HG03039 (cell line): ENCODE results near the gene HMGCS2.

ENCODE experiments used
- ATAC-seq: cut with Tn5 transposase; IDR thresholded peaks from one replicate; pipeline ENCODE4 v1.9.1; 2021; ENCODE audit warnings: mild to moderate bottlenecking, moderate library complexity; ENCODE audit not compliant: unreplicated experiment

HMGCS2 gene

DNA sequence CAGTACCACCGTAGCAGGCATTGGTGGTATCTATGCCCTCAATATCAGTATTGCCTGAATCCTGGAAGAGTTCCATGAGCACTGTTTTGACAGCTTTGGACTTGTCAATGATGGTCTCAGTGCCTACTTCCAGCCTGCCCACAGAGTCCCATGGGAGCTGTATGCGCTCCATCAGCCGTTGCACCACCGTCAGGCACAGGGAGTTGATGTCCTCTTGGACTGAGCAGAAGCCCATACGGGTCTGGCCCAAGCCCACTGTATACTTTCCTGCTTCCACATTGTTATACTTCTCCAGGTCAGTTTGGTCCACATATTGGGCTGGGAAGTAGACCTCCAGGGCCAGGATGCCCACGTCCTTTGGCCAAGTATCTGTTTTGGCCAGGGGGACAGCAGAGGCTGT is 4.5 kb downstream of the HMGCS2 start:
- ATAC-seq: no peak

DNA sequence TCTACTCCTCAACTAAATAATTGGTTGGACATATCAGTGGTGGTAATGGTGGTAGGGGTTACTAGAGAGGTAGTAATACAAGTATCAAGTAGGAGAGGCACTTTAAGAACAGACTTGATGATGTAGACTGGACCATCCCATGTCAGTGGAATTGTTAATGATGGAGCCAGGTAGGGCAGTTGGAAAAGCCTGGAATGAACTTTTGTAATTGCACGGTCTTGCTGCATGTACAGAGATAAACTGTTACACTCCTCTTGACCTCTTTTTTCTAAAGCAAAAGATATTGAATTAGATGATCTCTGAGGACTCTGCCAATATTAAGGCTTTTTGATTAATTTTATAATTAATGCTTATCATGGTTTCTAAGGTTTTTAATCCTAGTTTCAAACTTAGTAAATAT is 5.8 kb downstream of the HMGCS2 start:
- no peak for ATAC-seq

DNA sequence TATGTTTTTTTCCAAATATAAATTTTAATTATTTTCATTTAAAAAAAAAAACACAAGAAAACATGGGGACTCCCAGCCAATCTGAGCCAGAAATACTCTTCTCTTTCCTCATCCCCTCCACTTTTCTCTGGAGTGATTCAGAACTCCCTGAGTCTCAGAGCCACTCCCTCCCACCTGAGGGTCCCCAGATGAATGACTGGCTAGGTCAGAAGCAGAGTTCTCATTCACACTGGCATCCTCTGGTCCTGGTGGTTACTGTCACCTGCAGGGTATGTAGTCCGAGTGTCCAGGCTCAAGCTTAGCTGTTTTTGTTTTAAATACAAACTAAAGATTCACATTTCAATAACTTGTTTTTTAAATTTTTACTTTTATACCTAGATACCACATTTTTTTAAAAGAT is 6.3 kb downstream of the HMGCS2 start:
- no peak for ATAC-seq

DNA sequence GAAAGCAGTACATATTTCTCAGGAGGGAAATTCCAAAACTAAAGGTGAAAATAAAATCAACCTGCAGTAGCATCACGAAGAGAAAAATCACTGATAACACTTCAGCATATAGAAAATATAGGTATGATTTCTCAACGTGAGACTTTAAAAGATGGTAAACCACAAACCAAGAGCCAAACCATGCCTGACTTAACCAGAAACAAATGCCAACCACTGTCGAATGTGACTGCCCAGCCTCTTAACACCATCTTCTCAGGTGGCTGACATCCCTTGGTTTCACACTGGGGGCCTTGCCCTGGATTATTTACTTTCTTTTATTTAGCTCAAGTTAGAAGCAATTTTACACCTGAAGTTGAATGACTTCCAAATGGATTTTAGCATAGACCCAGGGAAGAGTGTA is 10.1 kb downstream of the HMGCS2 start:
- no peak for ATAC-seq

DNA sequence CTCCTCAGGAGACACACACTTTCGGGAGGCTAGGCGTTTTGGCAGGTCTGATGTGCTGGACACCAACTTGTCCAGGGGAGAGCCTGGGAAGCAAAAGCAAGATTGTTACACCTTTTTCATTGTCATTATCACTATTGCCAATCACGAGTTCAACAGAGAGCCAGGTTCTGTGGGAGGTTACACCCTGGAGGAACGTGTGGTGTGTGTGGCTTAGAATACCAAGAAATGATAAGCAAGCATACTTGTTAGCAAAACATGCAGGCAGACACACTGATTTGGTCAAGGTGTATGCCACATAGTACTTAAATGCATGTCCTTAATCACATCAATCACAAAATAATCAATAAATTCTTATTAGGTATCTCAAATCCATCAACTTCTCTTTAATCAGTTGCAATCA is 16.1 kb downstream of the HMGCS2 start:
- ATAC-seq: no peak

DNA sequence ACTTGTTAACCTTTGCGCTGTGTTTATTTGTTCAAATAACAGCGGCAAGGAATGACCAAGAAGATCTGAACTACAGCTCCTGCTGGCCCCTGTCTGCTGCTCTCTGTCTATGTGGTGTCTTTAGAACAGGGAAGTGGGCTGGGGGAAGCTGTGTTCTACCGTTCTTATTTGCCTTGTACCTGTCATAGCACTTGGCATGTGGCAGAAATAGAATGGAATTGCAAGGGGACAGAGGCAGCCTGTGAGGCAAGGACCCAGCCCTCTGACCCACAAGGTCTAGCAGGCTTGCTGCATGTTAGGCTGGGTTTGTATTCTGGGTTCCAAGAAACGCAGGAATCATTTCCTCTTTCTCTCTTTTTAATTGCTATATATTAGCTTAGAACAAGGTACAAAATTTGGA is 20.7 kb downstream of the HMGCS2 start:
- ATAC-seq: no peak

DNA sequence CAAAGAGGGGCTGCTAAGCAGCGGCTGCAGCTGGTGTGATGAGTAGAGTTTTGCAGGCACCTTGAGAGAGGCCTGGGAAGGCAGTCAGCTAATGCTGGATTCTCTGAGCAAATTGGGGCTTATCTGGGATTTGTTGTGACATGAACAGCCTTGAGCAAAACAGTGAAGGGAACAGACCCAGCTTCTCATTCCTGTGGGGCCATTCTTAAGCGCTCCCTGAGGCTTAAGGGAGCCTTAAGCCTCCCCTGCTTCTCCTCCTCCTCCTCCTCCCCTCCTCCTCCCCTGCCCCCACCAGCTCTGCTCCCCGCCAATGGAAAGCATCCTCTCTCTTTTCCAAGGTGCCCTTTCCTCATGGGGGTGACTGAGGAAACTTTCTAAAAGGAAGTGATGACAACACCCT is 21.3 kb downstream of the HMGCS2 start:
- ATAC-seq: no peak

DNA sequence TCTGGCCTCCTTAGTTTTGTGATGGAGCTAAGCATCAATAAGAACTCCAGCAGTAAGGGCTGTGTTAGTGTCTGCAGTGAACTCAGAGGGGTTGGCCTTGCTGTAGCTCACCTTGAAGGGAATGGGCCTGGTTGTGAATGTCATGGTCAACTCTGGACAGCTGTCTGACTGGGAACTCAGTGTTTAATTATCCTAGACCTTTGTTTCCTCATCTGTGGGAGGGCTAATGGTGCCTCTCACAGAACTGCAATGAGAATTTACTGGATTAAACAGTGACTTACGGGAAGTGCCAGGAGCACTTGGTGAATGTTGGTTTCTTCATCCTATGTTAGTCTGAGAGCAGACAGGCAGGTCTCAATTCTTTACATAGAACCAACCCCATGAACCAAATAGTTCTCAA is 23.7 kb downstream of the HMGCS2 start:
- no peak for ATAC-seq

DNA sequence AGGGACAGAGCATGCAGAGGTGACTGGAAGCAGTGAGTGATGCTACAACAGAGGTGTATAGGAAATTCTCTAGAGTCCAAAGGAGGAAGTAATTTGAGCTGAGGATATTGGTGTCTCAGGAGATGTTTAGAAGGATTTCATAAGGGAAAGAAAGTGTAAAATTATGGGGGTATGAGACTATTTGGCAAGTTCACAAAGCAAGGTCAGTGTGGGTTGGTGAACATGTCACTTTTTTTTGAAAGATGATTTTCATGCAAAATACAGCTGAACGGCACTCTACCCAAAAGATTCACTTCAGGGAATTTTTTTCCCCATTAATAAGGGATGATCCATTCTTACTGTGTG is 24.1 kb downstream of the HMGCS2 start:
- ATAC-seq: no peak

DNA sequence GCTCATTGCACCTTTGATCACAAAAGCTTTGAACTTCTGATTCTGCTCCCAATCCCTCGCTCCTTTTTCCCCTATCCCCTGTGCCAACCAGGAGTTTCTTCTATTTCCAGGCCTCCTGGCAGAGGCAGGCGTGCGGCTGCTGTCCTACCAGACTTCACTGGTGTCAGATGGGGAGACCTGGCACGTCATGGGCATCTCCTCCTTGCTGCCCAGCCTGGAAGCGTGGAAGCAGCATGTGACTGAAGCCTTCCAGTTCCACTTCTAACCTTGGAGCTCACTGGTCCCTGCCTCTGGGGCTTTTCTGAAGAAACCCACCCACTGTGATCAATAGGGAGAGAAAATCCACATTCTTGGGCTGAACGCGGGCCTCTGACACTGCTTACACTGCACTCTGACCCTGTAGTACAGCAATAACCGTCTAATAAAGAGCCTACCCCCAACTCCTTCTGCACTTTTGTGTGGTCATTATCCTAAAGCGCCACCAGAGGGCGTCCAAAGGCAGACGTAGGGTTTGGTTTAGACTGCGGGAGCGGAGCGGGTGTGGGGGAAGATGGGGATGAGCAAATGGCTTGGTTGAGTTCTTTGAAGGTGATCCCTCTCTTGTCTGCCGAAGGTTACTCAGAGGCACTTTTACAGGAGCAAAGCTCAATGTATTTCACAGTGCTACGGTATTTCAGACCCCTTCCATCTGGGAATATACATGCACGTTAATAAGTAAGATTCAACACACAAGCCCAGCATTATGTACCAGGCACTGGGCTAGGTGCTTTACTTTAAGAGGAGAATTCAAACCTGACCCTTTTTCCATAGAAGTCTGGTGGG is 24.7 kb downstream of the HMGCS2 start:
- ATAC-seq: peak; percentile 50

DNA sequence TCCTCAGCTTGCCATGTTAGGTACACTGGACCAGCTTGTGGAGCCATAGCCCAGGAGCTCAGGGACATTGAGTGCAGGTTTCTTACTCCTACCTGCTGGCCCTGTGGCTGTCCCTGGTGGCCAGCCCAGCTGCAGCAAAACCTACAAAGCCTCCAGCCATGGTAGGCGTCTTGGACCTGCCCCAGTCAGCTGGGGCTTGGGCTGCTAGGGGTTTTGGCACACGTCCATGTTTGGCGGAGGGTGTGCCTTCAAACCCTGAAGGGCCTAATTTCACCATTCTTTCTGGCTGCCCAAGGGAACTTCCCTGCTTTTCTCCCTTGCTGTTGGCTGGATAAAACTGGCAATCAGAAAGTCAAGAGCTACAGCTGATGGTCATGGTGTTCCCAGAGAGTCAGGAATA is 25.4 kb downstream of the HMGCS2 start:
- ATAC-seq: no peak

DNA sequence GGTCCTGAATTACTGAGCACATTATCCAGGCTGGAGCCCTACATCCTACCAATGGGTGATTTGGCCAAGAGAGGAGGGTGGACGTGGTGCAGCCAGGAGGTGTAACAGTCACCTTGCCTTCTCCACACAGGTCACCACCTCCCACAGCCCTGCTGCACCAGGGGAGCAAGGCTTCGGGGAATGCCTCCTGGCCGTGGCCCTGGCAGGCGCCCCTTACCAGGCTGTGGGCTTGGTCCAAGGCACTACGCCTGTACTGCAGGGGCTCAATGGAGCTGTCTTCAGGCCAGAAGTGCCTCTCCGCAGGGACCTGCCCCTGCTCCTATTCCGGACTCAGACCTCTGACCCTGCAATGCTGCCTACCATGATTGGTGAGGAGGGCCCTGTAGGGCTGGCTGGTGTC is 26.0 kb downstream of the HMGCS2 start:
- ATAC-seq: no peak

DNA sequence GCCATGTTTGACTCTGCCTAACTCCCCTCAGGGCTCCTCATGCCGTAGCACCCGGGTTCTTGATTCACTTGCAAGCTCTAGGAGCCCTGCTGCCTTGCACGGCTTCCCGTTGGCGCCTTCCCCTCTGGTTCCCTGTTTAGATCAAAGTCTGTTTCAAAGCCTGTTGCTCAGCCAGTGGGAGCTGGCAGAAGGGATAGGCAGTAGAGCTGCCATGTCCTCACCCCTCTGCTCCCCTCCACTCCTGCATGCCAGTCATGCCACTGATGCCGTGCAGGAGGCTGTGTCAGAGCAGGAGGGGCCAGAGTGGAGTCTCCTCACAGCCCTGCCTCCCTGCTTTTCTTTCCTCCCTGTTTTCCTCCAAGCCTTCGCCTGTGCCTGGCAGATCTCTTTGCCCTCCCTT is 26.5 kb downstream of the HMGCS2 start:
- no peak for ATAC-seq

DNA sequence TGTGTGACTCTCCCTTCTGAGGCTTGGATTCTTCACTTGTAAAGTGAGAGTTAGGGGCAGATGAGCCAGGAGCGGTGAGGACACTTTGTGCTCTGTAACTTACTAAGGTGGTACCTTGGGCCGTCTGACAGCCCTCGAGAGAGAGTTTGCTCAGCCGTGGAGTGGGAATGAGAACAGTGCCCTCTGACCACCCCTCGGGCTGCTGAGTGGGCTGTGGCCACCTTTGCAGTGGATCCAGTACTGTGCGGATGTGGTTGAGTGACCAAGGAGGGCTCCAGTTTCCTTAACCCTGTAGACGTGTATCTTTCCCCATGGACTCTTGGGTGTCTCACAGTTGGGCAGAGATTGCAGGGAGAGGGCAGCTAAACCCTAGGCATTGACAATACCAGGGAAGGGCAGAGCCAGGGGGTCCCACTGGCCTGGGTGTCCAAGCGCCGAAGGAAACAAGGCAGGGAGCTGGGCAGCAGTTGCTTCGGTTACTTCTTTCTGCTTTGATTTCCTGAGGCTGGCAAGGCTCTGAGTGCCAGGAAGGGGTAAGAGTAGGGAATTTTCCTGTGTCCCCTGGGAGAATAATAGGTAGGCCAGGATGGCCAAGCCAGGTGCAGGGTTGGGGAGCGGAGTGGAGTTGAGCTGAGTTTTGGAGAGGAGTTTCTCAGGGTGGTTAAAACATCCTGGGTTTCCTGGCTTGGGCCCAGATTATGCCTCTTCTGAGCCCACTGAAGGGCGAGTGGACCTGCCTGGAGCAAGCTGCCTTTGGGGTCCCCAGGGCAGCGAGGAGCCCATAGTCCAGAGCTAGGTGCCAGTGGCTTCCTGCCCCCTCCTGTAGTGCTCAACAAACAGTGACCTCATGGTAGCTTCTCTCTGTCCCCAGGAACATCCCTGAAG is 27.6 kb downstream of the HMGCS2 start:
- ATAC-seq: no peak

DNA sequence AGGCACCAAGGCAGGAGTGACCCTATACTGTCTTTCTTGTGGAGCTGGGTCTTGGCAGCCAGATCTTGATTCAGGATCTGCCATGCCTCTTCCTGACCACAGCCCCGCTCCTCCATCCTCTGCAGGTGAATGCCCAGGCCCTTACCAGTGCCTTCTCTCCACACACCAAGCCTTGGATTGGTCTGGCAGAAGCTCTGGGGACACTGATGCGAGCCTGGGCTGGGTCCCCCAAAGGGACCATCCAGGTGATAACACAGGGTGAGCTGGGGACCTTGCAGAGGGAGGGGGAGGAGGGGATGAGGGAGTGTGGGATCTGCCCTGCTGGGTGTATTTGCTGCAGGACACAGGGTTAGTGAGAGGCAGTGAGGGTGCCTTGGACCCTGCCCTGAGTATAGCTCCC is 28.4 kb downstream of the HMGCS2 start:
- ATAC-seq: no peak

DNA sequence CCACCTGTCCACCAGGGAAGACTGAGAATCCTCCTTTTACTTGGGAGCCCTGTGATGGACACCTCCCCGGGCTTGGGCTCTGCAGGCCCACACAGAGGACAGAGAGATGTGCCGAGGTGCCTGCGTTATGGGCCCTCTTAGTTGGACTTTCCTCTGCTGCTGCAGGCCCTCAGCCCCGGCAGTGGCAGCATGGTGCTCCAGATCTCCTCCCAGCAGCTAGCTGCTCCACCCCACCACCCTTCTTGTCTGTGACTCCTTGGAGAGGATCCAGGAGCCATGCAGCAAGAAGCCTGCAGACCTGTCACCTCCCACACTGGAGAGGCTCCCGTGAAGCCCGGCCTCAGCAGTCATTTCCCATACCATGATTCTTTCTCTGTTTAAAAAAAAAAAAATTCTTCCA is 29.6 kb downstream of the HMGCS2 start:
- ATAC-seq: no peak

DNA sequence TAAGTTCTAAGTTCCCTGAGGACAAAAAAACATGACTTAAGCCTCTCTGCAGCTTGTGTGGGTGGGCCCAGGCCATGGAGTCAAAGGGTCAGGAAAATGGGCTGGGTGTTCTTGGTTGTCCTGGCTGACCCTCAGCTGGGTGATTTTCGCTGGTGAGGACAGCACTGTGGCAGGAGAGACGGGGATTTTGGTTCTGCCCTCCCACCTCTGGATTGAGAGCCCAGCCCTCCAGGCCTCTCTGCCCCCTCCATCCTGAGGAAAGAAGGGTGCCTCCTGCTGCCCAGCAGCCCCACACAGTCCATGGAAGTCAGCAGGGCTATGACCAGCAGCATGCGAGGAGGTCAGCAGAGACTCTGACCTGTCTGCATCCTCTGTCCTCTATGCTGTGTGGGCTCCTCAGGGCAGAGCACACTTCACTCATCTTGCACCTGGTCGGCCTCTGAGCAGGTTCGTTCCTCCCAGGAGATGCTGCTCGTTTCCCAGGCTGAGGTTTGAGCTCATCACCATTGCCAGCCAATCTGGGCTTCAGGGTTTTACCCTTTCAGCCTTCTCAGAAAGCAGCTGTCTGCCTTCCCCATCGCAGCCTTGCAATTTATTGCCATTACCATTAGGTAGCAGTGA is 30.5 kb downstream of the HMGCS2 start:
- no peak for ATAC-seq

DNA sequence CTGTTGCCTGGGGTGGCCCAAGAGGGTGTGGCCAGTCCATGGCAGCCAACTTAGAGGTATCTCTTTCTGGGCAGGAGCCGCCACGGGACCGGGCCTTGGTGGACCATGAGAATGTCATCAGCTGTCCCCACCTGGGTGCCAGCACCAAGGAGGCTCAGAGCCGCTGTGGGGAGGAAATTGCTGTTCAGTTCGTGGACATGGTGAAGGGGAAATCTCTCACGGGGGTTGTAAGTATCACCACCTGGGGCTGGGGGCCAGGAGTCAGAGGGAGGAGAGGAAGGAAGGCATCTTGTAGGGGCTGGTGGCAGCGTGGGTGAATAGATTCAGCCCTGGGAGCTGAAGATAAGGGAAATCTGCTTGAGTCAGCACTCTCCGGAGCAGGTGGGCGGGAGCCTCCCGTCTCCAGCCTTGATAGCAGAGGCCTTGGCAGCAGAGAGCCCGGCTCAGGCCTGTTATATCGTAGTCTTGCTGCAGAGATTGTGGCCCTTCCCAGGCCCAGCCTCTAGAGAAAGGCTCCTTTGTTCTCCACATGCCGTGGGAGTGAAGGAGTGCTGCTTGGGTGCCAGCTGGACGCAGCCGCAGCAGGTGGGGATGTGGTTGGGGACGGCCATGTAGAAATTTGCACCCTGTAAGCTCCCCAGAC is 31.5 kb downstream of the HMGCS2 start:
- ATAC-seq: no peak

DNA sequence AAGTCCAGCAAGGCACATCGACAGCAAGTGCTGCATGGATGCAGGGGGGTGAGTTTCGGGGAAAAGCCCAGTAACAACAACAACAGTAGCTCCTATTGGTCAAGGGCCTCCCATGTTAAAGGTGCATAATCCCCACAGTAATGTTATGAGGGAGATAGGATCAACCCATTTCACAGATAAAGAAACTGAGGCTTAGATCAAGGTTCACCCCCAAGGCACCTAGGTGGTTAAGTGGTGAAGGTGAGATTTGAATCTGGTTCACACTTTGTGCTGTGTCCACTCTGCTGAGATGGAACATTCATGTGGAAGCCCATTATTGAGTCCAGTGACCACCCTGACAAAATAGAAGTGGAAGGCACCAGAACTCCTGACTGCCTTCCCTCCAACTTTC is 32.1 kb downstream of the HMGCS2 start:
- ATAC-seq: no peak

DNA sequence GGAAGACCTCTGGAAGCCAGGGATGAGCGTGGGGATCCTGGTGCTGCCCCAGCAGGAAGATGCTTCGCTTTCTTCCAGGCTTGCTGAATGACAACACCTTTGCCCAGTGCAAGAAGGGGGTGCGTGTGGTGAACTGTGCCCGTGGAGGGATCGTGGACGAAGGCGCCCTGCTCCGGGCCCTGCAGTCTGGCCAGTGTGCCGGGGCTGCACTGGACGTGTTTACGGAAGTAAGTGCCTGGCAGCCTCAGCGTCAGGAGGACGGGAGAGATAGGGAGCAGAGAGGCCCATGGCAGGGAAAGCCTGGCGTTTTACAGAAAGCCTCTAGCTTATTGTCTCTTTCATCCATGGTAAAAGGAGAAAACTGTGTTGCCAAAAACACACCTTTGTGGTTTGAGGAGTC is 33.5 kb downstream of the HMGCS2 start:
- ATAC-seq: no peak

DNA sequence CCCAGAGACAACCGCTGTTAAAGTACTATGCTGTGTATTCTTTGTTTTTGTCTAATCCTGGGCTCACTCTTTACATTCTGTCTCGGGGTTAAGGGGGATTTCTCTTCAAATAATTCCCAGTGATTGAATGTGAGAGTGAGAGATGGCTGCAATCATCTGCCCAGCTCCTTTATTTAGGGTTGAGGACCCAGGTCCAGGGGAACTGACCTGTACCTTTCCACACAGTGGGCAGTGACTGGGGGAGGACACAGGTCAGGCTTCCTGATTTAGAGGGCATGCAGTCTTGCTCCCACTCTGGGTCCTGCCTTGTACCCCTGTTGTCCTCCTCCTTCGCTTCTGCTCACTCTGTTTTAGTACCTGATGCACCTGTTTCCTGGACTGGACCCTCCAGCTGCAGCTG is 35.0 kb downstream of the HMGCS2 start:
- no peak for ATAC-seq
